ENCODE measurements around the gene PXN.

Gene PXN

DNA sequence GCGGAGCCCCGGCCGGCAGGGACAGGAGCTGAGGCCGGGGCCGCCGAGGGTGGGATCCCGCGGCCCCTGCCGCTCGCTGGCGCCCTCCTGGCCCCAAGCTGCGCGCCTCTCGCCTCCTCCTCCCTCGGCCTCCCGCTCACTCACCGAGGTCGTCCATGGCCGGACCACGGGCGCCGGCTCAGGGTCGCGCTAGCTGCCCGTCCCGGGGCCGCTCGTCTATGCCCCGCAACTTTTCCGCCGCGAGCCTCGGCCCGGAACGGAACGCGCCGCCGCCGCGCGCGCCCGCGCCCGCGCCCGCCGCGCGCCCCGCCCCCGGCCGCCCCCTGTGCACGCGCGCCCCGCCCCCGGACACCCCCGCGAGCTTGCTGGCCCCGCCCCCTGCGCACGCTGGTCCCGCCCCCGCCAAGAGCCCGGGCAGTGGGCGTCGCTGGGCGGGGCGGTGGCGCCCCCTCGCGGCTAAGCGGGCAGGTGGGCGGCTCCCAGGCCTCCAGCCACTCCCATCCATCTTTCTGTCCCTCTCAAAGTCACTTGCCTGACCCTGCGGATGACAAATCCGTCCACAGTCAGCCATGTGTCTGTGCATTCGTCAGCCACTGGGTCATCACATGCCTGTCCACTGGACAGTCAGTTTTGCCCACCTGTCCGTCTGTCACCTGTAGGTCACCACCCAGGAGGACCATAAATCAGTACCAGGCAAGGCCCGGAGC lies at the start of gene PXN:
Gene PXN (minus strand): TSS at position 258 of the 707 bp plus-strand sequence. CDS start 101 bp downstream, at position 157.
- DNase-seq, result peak in 1 of 2 experiments; percentile 84

DNA sequence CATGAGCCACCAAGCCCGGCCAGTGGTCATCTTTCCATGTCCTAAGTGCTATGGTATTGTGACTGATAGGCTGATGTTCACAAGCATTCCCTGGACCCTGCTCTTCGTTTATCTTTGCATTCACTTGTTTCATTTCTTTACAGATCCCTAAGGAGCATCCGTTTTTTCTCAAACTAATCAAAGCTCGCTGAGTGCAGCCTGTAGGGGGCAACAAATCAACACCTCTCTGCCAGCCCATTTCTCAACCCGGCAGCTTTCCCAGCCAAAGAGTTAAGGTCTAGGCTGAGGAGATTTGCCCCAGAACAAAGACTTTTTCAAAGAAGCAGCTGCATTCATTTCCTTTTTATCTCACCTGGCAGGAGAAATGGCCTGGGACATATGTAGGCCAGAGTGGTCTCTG lies 48.7 kb upstream of the PXN start:
- no peak for DNase-seq

DNA sequence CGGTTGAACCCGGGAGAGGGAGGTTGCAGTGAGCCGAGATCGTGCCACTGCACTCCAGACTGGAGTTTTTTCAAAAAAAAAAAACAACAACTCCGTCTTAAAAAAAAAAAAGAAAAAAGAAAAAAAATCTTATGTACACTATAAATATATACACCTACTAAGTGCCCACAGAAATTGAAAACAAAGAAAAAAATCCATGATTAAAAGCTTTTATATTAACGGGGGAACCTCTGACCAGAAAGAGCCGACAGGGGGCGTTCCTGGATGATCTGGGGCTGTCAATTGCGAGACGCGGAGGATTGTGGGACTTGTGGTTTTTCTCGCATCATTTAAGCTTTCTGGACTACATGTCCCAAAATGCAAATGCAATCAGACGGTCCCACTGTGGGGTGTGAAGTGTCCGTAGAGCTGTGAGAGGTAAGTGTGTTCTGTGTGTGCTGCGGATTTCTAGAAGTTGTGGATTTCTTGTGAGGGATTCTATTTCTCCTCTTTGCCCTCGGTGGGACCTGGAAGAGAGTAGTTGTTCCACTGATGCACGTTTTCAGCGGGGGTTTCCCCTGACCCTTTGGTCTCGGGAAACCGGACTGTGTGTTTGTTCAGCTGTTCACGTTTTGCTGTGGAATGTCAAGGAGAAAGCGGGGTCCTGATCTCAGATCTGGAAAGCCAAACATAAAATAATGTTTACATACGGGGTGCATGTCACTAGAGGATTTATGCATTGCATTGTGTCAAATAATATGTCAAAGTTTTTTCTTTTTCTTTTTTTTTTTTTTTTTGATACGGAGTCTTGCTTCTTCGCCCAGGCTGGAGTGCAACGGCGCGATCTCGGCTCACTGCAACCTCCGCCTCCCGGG lies 36.7 kb upstream of the PXN start, which contains the start of gene SIRT4:
Gene SIRT4 (plus strand): TSS at position 360 of the 854 bp plus-strand sequence. CDS start 1,241 bp downstream, outside the sequence.
- DNase-seq, result peak; percentile 96 to 97

DNA sequence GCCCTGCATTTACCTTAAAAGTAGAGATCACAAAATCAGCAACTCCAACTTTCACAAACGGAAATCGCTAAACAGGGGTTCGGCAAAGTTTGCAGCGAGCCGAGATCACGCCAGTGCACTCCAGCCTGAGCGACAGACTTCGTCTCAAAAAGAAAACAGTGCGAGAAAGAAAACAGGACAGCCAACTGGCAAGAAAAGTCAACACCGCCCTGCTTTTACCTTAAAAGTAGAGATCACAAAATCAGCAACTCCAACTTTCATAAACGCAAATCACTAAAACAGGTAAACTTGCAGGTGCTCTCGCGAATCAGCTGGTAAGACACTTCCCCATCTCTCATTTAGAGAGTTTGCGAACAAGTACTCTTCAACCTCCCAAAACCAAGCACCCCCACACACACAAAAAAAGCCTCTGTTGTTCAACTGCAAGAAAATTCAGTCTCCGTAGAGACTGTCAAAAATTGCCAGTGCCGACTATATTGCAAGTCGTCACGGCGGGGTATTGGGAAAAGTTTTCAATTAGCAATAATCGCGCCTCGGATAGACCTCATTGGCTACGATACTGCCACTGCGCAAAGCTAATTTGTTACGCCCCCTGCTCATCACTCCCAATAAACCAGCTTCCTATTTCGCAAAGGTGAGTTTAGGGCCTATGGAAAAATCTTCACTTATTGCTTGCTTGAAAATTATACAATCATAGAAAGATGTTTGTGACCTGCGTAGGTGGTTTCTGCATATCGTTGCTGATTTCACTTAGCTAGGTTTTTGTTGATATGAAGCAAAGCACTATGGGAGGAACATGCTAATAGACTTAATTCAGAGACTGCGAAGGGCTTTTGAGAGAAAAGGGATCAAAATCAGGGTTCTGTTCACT lies 27.4 kb upstream of the PXN start, which contains the start of gene RNU4-1:
Gene RNU4-1 (minus strand): TSS at position 577 of the 871 bp plus-strand sequence.
- DNase-seq, result peak; percentile 97 to 100

DNA sequence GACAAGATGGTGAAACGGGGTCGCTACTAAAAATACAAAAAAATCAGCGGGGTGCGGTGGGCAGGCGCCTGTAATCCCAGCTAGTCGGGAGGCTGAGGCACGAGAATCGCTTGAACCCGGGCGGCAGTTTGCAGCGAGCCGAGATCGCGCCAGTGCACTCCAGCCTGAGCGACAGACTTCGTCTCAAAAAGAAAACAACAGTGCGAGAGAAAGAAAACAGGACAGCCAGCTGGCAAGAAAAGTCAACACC lies 26.8 kb upstream of the PXN start:
- DNase-seq, result no peak

DNA sequence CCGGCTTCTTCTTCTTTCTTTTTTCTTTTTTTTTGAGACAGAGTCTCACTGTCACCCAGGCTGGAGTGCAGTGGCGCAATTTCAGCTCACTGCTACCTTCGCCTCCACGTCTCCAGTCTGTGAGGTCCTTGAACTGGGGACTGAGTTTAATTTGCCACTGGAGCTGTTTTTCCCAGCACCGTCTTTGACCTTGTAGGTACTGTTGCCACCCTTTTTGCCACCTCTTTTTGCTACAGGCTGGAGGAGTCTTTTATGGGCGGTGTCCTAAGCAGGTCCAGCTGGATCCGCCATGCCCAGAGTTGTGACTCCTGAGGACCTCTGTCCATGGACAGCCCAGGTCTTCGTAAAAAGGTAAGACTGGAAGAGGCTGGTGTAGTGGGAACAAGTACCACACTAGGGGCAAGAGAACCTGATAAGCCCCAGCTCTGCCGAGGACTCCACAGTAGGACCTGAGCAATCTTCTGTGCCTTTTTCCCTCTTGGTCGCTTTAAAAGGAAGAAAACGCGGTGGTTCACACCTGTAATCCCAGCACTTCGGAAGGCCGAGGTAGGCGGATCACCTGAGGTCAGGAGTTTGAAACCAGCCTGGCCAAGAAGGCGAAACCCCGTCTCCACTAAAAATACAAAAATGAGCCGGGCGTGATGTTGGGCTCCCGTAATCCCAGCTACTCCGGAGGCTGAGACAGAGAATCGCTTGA lies 25.2 kb upstream of the PXN start:
- no peak for DNase-seq

DNA sequence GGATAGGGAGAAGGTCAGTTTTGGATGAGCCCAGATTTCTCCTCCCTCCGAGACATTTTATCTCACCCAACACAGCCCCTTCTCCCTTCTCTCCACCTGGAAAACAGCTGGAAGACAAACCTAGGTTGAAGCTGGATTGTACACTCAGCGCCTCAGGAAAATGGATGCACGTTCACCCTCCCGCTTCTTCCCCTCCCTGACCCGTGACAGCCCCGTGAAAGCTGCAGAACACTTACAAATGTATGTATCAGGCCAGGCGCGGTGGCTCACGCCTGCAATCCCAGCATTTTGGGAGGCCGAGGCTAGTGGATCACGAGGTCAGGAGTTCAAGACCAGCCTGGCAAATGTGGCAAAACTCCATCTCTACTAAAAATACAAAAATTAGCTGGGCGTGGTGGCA lies 22.0 kb upstream of the PXN start:
- DNase-seq, result no peak

DNA sequence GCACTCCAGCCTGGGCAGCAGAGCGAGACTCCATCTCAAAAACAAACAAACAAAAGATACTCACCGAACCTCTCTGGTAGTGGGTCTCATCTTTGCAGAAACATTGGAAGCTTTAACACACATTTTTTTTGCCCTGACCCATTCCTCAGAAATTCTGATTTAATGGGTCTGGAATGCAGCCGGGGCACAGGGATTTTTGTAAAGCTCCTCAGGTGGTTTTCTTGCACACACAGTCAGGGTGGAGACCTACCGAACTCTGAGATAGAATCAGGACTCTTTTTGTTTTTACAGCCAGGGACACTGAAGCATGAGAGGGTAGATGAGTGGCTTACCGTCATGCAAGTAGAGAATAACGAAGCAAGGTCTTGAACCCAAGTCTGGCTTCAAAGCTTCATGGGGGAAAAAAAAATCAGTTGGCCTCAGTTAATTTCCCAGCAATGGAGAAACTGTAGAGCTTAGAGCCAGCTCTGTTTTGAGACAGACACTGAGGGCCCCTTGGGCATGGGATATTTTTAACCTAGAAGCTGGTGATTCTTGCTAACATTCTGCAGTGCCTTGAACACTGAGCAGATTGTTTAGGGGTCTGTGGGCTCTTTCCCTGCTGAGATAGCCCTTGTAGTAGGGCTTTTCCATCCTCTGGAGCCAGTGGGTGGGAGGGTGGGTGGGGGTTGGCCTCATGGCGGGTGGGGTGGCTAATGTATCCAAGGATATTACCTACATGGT lies 21.4 kb upstream of the PXN start:
- no peak for DNase-seq

DNA sequence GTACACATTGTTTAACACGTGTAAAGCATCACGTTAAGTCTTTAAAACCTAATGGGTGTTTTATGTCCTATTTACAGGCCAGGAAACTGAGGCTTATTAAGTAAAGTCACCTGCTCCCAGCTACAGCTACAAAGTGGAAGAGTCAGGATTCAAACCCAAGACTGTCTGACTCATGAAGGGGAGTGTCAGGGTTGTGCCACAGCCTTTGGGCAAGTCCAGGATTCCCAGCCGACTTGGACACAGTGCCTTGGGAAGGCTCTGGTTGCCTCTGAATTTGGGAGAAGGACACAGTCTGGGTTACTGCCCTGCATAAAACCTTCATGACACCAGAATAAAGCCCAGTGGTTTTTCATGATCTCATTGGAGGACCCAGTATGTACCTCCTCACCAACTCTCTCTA lies 18.9 kb upstream of the PXN start:
- no peak for DNase-seq

DNA sequence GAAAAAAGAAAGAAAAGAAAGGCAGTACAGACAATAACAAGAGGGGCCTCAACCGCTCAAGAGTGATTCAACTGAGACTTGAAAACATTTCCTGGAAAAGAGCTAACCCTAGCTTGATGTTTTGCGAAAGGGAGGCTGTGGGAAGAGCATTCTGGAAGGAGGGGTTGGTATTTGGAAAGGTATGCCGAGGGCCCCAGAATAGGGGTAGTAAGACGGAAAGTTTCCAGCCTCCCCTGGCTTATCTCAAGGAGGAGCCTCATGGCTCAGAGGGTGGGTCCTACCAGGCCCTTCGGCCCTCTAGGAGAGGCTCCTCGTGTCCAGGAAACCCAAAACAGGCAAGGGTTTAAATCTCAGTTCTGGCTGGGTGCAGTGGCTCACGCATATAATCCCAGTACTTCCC lies 17.8 kb upstream of the PXN start:
- no peak for DNase-seq

DNA sequence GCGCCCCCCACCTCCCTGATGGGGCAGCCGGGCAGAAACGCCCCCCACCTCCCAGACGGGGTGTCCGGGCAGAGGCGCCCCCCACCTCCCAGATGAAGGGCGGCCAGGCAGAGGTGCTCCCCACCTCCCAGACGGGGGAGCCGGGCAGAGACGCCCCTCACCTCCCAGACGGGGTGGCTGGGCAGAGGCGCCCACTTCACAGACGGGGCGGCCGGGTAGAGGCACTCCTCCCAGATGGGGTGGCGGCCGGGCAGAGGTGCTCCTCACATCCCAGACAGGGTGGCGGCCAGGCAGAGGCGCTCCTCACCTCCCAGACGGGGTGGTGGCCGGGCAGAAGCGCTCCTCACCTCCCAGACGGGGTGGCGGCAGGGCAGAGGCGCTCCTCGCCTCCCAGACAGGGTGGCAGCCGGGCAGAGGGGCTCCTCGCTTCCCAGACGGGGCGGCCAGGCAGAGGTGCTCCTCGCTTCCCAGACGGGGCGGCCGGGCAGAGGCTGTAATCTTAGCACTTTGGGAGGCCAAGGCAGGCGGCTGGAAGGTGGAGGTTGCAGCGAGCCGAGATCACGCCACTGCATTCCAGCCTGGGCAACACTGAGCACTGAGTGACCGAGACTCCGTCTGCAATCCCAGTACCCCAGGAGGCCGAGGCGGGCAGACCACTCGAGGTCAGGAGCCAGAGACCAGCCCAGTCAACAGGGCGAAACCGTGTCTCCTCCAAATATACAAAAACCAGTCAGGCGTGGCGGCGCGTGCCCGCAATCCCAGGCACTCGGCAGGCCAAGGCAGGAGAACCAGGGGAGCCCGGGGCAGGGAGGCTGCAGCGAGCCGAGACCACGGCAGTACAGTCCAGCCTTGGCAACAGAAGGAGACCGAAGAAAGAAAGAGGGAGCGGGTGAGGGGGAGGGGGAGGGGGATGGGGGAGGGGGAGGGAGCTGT lies 12.9 kb upstream of the PXN start:
- DNase-seq, result no peak

DNA sequence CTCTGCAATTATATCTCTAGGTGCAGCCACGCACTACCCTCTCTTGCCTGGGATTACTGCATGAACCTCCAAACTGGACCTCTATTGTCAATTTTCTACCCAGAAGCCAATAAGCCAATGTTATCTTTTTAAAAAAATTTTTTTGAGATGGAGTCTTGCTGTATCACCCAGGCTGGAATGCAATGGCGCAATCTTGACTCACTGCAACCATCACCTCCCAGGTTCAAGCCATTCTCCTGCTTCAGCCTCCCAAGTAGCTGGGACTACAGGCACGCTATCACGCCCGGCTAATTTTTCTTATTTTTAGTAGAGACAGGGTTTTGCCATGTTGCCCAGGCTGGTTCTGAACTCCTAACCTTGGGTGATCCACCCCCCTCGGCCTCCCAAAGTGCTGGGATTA lies 11.2 kb upstream of the PXN start:
- DNase-seq, result no peak

DNA sequence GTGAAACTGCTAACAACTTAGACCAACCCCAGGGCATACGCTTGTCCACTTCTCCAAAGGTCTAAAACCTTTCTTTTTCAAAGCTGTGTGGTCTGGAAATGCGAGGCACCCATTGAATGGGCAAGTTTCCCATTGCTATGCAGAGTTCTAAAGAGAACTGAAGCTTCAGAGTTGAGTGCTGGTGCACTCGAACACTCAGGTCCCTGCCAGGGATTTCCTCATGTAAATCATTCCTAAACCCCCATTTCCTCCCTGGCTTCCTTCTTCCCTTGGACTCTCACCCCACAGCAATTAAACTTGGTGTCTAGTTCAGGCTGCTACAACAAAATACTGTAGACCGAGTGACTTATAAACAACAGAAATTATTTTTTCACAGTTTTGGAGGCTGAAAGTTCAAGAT lies 2.2 kb upstream of the PXN start:
- DNase-seq, result no peak

DNA sequence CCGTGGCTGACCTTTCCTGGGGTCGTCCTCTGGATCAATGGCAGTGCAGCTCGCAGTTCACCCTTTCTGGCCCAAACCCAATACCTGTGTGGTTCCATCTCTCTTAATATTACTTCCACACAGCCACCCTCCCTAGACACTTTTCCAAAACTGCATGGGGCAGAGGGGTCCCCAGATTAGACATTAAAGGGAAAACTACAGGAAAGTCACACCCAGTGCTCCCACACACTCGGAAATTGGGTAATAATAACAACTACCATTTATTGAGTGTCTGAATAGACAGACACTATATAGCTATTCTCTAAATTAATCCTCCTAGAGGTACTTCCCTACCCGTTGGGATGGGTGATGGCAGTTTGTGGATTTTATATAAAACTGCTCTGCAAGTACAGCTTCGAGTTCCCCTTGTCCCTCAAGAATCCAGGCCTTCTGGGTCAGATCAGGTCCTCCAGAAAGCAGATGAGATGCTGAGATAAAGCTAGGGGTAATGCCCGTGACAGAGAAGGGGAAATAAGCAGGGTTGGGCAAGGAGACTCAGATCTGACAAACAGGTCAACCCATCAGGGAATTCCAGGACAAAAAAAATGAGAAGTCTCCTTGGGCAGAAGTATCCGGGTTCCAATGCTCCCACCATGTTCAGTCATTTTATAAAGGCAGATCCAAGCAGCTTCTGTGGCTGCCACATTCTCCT lies 795 bp upstream of the PXN start:
- DNase-seq, result no peak

DNA sequence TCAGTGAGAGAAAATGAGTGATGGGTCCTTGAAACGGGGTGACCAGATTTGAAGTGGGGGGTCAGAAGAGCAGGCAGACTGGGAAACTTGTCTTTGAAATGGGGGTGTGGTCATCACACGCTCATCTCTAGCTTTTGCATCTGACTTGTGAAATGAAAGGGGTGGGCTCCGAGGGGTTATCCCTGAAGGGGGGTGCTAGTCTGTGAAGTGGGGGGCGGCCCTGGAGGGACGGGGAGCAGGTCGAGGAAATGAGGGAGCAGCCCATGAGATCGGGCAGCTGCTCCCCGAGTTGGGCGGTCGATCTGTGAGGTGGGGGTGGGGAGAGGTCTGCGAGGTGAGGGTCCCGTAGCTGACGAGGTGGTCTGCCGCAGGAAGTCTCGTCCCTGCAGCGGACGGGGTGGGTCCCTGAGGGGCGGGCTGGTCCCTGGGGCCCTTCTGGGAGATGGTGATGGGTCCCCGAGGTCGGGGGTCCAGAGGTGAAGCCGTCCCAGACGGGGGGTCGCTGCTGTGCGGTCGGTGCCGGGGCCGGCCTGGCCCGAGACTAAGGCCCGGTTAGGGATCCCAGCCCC lies 542 bp downstream of the PXN start:
- no peak for DNase-seq

DNA sequence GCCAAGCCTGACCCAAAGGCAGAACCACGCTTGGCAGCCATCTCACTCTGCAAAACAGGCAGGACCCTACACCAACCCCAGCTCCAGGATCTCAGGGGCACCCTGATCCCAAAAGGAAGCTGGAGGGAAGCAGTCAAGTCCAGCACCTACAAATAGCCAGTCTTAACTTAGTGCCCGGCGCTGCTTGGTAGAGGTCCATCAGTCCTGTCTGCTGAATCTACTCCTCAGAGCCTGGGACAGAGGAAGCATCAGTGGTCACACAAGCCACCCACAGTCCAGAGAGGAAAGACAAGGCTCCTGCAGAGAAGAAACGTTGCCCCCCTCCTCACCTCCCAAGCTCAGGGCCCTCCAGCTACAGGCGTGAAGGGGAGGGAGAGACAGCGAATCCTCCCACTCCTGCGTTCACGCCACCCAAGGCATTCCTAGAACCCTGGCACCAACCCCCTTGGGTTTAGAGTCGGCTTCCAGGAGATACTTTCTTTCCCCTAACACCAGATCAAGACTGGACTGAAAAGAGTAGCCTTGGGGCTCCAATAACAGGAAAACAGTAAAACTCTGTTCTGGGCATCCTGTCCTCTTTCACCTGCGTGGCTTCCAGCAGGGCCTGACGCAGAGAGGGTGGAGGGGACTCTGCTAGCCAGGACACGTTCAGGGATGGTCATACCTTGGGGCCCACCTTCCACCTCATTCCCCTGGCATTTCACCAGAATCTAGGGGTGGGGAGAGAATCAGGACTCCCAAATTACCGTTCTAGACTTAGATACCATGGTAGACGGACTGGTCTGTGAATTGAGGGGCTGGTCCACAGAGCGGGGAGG lies 1.2 kb downstream of the PXN start:
- DNase-seq, result no peak

DNA sequence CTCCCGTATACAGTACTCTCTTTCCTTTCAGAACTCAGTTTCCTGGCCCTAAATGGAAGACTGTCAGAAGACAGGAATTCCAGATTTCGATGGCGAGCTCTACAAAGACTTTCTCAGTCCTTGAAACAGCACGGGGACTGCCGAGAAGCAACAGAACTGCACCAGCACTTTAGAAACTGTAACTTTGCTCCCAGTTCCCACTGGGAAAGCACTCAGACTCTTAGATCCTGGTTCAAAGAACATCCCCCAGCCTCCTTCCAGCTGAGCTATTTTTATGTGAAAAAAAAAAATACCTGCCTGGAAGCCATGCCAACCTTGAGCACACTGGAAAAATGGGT lies 1.8 kb downstream of the PXN start:
- no peak for DNase-seq

DNA sequence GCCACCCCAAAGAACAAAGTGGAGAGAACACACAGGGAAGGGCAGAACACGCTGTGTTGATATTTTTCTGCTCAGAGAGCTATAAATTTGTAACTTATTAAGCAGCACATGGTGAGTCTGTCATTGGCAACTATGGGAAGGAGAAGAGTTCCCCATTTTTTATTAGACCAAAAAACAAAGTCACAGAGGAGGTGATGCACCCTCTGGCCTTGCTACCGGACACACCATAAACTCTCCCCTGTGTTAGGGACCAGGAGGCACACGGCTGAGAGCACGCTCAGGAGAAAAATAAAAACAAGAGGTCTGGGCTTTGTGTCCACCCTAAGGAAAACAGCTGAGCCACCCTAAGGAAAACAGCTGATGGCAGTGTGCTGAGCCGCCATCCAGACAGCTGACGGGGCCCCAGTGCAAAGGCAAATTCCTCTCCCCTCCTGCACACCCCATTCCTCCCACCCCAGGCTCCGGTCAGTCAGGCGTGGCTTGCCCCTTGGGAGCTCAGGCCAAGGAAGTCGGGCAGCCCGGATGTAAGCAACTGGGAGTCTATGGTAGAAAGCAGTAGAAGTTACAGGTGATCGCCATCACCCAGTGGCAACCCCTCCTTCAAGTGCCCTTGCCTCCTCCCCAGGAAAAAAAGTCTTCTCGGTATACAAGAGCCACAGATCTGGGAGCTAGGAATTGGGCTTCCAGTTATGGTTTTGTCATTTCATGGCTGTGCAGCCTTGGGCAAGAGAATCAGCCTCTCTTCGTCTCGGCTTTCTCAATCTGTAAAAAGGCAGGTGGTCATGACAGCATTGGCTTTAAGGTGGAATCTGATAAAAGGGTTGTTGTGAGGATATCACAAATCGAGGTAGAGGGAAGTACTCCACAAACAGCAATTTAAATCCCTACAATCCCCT lies 2.4 kb downstream of the PXN start:
- no peak for DNase-seq
